GDM1 (cell line): Measurements from ENCODE around the gene FBN1.

Experiments used
- DNase-seq: peaks from one replicate; lab custom pipeline; 2025; lab: John Stamatoyannopoulos, UW

FBN1 gene

GRCh38 chr15:48426941-48427340 is 218.6 kb downstream of the FBN1 start:
- DNase-seq, result no peak

- no peak for DNase-seq
These were observed 219.5 kb downstream of the FBN1 start for GRCh38 chr15:48426044-48426443.

GRCh38 chr15:48425051-48425450 is 220.5 kb downstream of the FBN1 start:
- no peak for DNase-seq

- no peak for DNase-seq
These were observed 221.5 kb downstream of the FBN1 start for GRCh38 chr15:48423896-48424475.

- DNase-seq, result no peak
These were observed 222.2 kb downstream of the FBN1 start for GRCh38 chr15:48423342-48423741.

- DNase-seq, result no peak
These were observed 223.1 kb downstream of the FBN1 start for GRCh38 chr15:48422401-48422800.

- no peak for DNase-seq
These were observed 224.1 kb downstream of the FBN1 start for GRCh38 chr15:48421362-48421761.

GRCh38 chr15:48419896-48420295 is 225.6 kb downstream of the FBN1 start:
- no peak for DNase-seq

GRCh38 chr15:48418343-48418742 is 227.2 kb downstream of the FBN1 start:
- DNase-seq, result no peak

- no peak for DNase-seq
These were observed 229.2 kb downstream of the FBN1 start for GRCh38 chr15:48416301-48416700.

GRCh38 chr15:48415036-48415886 is 230.2 kb downstream of the FBN1 start:
- no peak for DNase-seq

- DNase-seq, result no peak
These were observed 231.5 kb downstream of the FBN1 start for GRCh38 chr15:48414015-48414414.

- no peak for DNase-seq
These were observed 232.2 kb downstream of the FBN1 start for GRCh38 chr15:48413304-48413703.

GRCh38 chr15:48411971-48412591 is 233.4 kb downstream of the FBN1 start:
- DNase-seq, result no peak

- DNase-seq, result no peak
These were observed 235.9 kb downstream of the FBN1 start for GRCh38 chr15:48409623-48410022.

- no peak for DNase-seq
These were observed 237.2 kb downstream of the FBN1 start for GRCh38 chr15:48408327-48408726.

GRCh38 chr15:48407646-48408045 is 237.9 kb downstream of the FBN1 start:
- DNase-seq, result no peak

- DNase-seq, result no peak
These were observed 238.6 kb downstream of the FBN1 start for GRCh38 chr15:48406911-48407310.

GRCh38 chr15:48406266-48406891 is 239.1 kb downstream of the FBN1 start:
- DNase-seq, result no peak

- DNase-seq, result no peak
These were observed 242.9 kb downstream of the FBN1 start for GRCh38 chr15:48402427-48403177.

- DNase-seq, result no peak
These were observed 245.4 kb downstream of the FBN1 start for GRCh38 chr15:48400086-48400485.

- no peak for DNase-seq
These were observed 247.7 kb downstream of the FBN1 start for GRCh38 chr15:48397841-48398240.
